ENCODE results near the gene NTM.
A peak's percentile ranks its signal among the peaks of the same experiment; 100 is the strongest.

NTM gene

GRCh38 chr11:131943295-131943694, 572.9 kb downstream of the NTM start:
- DNase-seq: peak in 1 of 2 experiments; percentile 10

DNA sequence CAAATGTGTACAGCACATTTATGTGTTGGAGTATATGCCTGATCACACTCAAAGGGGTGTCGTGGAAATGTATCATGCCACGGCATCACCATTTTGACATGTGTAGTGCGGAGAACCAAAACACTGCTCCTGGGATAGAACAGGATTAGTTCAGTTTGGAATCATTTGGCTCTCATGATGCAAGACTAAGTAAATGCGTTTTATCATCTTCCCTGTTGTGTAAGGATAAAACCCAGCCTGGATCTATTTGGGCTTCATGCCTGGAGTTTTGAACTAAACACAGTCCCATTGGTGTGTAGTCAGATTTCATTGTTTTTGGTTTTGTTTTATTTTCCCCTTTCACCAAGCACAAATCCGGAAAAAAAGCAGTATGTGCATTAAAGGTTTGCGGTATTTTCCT, 574.3 kb downstream of the NTM start:
- DNase-seq: no peak

DNA sequence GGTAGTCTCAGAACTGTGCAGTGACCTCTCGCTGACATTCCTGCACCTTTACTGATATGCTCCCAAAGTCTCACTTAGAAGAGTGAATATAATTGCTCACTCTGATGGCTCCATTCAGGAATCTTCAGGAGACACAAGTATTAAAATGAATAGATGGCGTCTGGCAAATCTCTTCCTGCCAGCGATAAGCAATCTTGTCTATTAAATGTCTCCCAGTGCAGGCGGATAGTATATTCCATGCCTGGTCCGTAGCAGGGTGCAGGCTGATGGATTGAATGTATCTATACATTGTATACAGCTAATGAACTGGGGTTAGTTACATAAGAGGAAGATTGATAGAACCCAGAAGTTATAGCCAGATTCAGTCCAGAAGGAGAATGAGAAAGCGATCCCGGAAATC, 575.3 kb downstream of the NTM start:
- no peak for DNase-seq

- DNase-seq: no peak
Observed at GRCh38 chr11:131947511-131947910, 577.1 kb downstream of the NTM start.

DNA sequence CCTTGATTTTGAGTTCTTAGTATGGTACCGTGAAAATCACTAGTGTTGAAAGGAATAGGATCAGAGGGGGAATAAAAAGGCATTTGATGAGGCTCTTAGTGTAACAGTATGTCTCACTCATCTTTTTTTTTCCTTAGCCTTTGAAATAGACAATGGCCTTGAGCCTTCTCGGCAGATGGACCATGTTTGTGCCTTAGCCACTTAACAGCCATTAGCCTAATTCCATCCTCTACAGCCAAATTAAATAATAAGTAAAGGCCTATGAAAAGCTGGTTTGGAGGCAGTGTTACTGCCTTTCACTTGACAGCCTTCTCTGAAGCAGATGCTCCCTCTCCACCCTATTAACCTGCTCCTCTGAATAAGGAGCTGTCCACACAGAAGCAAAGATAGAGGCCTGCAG, 580.7 kb downstream of the NTM start:
- no peak for DNase-seq

GRCh38 chr11:131954146-131954545, 583.7 kb downstream of the NTM start:
- no peak for DNase-seq

GRCh38 chr11:131955904-131956303, 585.5 kb downstream of the NTM start:
- no peak for DNase-seq

DNA sequence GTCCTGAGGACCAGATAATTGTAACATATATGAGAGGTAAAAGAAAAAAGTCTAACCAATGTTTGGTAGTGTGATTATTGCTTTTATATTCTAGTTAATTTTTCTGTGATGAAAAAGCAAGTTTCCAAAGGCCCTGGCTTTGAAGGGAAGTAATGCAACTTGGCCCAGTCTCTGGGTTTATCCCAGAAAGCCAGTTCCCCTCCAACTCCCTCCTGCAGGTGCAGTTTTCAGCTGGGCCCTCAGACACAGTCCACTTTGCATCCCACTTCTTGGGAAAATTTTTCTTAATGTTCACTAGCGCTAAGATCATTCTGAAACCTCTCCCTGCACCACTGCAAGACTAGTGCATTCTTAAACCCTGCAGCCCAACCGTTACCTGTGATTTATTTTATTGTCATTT, 586.8 kb downstream of the NTM start:
- DNase-seq: no peak

DNA sequence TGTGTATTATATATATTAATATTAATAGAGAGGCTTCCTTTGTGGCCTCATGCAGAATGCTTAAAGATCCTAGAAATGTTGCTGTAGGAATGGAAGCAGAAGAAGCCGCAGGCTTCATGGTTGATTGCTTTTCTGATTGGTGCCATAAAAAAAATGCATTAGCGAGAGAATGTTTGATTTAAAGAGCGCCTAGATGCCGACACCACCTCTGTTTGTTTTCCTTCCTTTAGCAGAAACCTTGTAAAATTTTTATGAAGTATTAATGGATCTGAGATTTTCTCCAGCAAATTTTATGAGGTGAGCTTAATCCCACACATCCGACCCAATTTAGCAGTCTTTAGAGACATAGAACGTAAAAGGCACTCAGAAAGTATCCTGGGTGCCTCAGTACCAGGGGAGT, 587.5 kb downstream of the NTM start:
- peak in 1 of 2 experiments; percentile 6 for DNase-seq

GRCh38 chr11:131962818-131963217, 592.4 kb downstream of the NTM start:
- DNase-seq: no peak

DNA sequence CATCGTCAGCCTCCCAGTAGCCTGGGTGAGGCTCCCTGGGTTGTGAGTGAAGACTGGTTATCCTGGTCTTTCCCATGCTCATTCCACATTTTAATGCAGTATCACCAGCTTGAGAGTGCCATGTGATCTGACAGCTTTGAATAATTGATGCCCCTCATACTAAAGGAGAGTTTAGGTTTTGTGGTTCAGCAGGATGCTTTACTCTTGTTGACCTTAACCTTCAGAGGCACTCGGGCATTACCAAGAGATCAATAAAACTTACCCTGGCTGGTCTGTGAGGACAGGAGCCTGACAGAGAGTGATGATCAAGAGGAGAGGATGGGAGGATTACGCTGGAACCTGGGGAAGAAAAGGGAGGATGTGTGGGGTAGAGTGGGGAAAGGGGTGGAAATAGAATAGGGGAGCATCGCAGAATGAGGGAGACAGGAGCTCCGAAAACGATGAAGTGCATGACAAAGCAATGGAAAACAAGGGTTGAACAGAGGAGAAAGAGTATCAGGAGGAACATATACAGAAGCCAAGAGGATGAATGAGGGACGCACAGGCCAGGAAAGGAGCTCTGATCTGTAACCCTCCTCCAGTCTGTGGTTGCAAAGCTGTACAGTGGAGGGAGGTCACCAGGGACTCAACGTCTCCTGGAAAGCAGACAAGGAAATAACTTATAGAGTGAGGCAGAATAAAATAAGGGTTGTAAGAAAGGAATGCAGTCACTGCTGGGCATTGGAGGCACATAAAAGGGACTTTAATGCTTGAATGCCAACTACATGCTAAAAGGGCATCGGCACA, 594.5 kb downstream of the NTM start:
- peak; percentile 24 to 28 for DNase-seq

DNA sequence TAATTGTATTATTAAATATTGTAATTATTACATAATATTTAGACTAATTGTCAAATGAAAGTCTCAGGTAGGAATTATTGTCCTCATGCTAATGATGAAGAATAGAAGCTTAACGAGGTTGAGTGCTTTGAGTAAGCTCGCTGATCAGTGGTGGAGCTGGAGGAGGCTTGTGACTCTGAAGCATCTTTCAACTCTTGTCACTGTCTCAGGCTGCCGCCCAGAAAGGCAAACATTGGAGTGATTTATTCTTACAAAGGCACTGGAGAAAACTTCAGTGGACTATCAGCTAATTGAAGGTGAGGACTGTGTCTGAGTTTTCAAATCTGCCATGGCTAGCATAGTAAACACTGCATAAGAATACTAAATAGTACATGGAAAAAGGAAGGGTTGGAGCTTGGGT, 595.1 kb downstream of the NTM start:
- DNase-seq: no peak

GRCh38 chr11:131966667-131967066, 596.3 kb downstream of the NTM start:
- DNase-seq: no peak

- DNase-seq: no peak
Observed at GRCh38 chr11:131969261-131969660, 598.8 kb downstream of the NTM start.

GRCh38 chr11:131973061-131973460, 602.6 kb downstream of the NTM start:
- no peak for DNase-seq

DNA sequence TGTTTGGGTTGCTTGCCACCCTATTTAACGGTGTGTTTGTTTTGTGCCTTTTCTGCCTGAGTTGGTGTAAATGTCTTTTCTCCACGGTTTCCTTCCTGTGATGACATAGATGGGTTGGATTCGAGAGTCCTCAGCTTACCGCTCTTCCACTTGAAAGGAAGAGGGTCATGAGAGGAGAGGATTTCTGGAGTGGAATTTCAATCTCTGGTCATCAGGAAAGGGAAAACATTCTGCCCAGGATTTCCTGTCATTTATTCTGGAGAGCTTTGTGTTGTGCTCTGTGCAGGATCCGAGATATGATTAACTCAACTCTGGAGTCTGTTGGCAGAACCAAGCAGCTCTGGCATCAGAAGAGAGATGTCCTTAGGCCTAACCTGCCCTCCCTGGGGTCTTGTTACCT, 605.2 kb downstream of the NTM start:
- DNase-seq: peak in 1 of 2 experiments; percentile 15

DNA sequence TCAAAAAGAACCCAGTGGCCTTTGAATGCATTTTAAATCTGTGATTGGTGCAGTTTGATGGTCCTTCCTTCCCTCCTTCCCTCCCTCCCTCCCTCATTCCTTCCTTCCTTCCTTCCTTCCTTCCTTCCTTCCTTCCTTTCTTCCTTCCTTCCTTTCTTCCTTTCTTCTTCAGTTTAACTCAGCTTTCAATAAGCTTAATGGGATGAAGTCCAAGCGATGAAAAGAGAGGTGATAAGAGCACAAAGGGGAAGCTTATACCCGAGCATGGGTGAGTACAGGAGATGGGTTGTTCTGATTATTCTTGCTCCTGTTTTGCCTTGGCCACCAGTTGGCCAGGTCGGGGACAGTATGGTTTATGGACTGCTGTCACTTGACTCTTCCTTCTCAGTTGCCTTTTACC, 605.6 kb downstream of the NTM start:
- no peak for DNase-seq

DNA sequence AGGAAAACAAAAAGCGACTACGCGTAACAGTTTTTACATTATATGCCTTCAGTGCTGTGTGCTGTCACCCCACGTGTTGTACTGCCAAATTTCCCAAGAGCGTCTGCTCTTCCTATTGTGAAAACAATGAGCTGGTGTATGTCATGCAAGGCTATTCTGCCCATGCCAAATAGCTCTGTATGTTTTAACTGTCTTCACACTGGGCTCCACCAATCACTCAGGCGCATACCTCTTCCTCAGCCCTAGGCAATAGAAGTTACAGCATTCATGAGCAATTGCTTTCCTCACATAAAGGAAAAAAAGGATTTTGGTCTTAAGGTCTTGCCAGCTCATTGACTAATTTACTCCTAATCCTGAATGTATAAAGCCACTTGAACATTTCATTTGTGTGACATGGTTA, 606.8 kb downstream of the NTM start:
- no peak for DNase-seq

GRCh38 chr11:131977854-131978253, 607.4 kb downstream of the NTM start:
- no peak for DNase-seq

- DNase-seq: no peak
Observed at GRCh38 chr11:131978351-131978750, 607.9 kb downstream of the NTM start.

- no peak for DNase-seq
Observed at GRCh38 chr11:131979364-131979763, 608.9 kb downstream of the NTM start.

GRCh38 chr11:131980199-131980598, 609.8 kb downstream of the NTM start:
- no peak for DNase-seq

- DNase-seq: no peak
Observed at GRCh38 chr11:131980888-131981668, 610.7 kb downstream of the NTM start.

GRCh38 chr11:131982154-131982553, 611.7 kb downstream of the NTM start:
- DNase-seq: no peak

All from NCI-H187 (cell line).